Hindlimb muscle (tissue), 1 donor: ENCODE data around the gene GNAT2. TPM values are rescaled to one million over a fixed set of nuclear protein-coding genes. Genes with fewer than 3 reads are reported as not detected.
"Not testable (repeated sequence)": the region's sequence is repeated elsewhere in the genome, so short reads cannot be mapped to it uniquely, and the experiment has no call there.

ENCODE experiments used
- DNase-seq: peaks from one replicate; pipeline ENCODE4 v3.0.0-alpha.2; 2013
- polyA plus RNA-seq: library from polyadenylated mRNA; unstranded; fragments of 120-200 nt; gene quantifications from one replicate; pipeline ENCODE4 v1.2.1, GENCODE V29; 2013; ENCODE audit not compliant: insufficient read length

The GNAT2 gene
- polyA plus RNA-seq: not detected

- DNase-seq: peak; percentile 83
Measured at GRCh38 chr1:109619576-109620400, at the start of gene GNAT2, which contains the start of gene AMPD2. GNAT2 (minus strand) TSS chr1:109619616; CDS start chr1:109612870, 6,746 bp downstream. AMPD2 (plus strand) TSS chr1:109619837; CDS start chr1:109621176, 1,339 bp downstream.

GRCh38 chr1:109668123-109668775 is 48.8 kb upstream of the GNAT2 start:
- no peak for DNase-seq

DNA sequence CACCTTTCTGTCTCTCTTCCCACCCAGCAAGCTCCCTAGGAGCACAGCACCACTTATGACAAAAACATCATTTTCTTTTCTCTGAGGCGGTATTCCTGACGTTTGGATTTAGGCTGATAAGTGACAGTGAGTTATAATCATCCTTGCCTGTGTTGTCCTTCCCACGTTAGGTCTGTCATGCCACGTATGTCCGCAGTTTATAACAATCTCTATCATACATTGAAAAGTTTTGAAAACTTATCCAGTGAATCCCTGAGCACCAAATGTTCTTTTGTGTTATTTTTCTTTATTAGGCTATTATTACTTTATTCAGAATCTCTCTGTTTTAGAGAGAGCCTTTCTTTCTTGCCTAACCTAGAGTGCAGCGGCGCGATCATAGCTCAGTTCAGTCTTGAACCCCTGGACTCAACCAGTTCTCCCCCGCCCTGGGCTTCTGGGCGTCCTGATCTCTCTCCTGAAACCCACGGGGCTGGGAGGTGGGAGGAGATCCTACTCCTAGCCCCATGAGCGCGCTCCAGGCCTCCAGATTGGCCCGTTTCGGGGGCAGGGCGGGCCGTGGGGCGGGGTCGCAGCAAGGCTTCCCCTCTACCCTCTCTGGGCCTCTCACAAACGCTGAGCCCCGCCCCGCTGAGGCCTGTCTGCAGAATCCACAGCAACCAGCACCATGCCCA is 48.2 kb upstream of the GNAT2 start, which contains the start of gene GSTM2:
Gene GSTM2, plus strand, starts transcription at position 606 of the 671 bp plus-strand sequence. Its CDS starts 59 bp downstream, at position 665.
- peak; percentile 94 for DNase-seq

DNA sequence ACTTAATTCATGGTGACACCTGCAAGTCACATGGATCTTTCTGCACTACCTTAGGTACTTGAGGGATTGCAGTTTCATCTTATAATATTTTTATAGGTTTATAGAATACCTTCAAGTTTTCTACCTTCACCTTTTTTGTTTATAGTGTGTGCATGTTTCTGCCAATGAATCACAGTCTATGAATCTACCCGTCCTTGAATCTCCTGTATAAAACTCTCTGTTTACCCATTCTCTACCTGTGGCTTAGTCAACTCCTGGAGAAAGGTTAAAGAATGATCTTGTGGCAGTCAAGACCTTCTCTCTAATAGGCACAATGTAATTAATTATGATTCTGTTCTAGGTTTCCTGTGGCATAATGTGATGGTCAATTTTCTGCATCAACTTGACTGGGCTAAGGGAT is 45.3 kb upstream of the GNAT2 start:
- DNase-seq: no peak

DNA sequence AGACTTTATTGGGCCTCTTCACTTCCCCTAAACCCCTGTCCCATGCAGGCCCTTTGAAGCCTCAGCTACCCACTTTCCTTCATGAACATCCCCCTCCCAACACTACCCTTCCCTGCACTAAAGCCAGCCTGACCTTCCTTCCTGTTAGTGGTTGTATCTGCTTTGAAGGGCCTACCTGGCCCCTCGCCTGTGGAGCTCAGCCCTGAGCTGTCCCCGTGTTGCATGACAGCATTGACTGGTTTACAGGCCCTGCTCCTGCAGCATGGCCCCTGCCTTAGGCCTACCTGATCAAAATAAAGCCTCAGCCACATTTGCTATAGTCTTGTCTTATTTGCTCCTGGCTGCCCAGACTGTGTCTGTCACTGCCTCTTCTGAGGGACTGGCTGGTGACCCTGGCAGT is 42.0 kb upstream of the GNAT2 start:
- no peak for DNase-seq

DNA sequence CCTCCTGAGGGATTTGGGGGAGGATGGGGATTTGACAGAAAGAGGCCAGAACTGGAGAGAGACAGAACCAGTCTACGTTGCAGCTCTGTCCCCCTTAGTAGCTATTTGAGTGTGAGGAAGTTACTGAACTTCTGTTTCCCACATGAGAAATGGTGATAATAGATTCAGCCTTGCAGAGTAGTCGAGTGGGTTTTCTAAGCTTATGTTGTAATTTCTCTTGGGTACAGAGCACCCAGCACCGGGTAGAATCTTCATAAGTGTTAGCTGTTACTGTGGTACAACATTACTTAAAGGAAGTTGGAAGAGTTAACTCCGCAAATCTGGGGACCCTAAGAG is 41.2 kb upstream of the GNAT2 start:
- DNase-seq: not testable (repeated sequence)

DNA sequence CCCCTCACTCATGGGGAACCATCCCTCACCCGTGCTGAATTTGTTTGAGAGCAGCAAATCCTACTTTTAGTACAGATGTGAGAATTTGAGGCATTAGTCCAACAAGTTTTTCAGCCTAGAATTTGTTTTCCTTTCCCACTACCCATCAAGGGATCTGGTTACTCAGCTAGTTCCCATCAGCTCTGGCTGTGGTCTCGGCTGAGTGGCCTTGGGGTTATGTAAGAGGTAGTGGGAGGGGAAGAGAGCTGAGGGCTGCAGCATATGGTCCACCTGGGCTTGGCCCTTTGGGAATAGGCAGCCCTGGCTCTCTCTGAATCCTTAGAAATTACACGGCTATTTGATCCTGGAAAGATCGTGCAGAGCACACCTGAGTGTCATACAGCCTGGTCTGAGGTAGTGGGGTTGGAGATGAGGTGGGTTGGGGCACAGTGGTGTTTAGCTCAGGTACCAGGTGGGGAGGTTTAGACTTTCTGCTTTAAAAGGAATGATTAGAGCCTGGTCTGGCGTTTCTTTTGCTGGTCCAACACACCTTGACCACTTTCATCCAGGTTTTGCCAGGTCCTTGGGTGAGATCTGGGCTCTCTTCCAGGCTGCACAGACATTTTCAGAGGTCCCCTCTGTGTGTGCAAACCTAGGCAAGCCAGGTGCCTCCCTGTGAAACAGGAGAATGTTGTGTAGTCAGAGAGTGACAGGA is 40.7 kb upstream of the GNAT2 start:
- no peak for DNase-seq

- DNase-seq: no peak
Measured at GRCh38 chr1:109659145-109659544, 39.7 kb upstream of the GNAT2 start.

- no peak for DNase-seq
Measured at GRCh38 chr1:109658533-109659042, 39.2 kb upstream of the GNAT2 start.

- no peak for DNase-seq
Measured at GRCh38 chr1:109657970-109658369, 38.6 kb upstream of the GNAT2 start.

GRCh38 chr1:109657395-109657794 is 38.0 kb upstream of the GNAT2 start:
- DNase-seq: no peak

DNA sequence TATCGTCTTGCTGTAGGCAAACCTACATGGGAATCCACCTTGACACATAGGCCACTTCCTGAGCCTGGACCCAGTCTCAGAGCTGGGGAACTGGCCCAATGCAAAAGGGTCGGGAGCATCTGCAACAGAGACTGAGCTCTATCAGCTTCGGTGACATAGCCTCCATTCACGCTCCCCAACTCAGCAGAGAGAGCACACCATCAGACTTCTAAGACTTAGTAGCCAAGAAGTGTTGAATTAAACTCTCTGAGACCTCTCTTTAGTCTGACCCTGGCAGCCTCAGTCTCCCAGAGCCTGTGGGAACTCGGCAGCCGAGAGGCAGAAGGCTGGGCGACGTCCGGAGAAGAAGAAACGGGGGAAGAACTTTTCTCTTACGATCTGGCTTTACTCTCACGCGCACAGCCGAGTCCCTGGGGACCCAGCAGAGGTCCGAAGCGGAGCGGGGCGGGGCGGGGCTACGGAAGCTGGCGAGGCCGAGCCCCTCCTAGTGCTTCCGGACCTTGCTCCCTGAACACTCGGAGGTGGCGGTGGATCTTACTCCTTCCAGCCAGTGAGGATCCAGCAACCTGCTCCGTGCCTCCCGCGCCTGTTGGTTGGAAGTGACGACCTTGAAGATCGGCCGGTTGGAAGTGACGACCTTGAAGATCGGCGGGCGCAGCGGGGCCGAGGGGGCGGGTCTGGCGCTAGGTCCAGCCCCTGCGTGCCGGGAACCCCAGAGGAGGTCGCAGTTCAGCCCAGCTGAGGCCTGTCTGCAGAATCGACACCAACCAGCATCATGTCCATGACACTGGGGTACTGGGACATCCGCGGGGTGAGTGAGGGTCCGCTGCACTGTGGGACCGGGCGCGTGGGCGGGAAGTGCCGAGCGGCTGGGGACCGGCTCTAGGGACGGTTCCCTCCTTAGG is 36.5 kb upstream of the GNAT2 start, which contains the start of gene GSTM4:
Gene GSTM4, plus strand, starts transcription at position 485 of the 905 bp plus-strand sequence. Its CDS starts 291 bp downstream, at position 776.
- DNase-seq: peak; percentile 80

- no peak for DNase-seq
Measured at GRCh38 chr1:109654519-109654918, 35.1 kb upstream of the GNAT2 start.

- no peak for DNase-seq
Measured at GRCh38 chr1:109653306-109653705, 33.9 kb upstream of the GNAT2 start.

GRCh38 chr1:109652402-109652801 is 33.0 kb upstream of the GNAT2 start:
- no peak for DNase-seq

DNA sequence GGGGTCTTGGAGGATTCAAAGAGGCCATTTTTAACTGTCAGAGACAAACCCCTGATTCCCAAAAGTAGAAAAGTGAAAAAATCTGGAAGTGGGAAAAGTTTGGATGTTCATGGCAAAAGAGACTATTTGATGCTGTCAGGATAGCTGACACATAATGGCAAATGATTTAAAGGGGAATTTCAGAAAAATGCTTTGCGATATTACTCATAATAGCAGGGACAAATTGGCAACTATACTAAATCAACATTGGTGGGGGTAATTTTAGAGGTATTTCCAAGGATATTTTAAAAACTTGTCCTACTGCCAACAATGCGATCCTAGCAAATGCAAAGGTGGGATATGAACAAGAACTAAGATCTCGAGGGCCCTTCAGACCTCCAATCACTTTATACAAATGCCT is 31.2 kb upstream of the GNAT2 start:
- no peak for DNase-seq

DNA sequence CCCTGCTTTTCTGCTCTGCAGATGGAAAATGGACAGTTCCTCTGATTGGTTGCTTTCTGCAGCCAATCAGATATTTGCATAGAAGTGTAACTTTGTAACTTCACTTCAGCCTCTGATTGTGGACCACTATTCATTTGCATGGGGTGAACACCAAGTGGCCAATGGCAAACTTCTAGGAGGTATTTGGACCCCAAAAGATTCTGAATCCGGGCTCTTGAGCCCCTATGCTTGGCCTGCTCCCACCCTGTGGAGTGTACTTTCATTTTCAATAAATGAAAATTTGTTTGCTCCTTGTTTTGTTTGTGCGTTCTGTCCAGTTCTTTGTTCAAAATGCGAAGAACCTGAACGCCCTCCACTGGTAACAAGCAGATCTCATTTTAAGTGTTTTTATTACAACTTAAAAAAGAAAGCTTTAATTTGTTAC is 30.1 kb upstream of the GNAT2 start:
- DNase-seq: peak; percentile 61

DNA sequence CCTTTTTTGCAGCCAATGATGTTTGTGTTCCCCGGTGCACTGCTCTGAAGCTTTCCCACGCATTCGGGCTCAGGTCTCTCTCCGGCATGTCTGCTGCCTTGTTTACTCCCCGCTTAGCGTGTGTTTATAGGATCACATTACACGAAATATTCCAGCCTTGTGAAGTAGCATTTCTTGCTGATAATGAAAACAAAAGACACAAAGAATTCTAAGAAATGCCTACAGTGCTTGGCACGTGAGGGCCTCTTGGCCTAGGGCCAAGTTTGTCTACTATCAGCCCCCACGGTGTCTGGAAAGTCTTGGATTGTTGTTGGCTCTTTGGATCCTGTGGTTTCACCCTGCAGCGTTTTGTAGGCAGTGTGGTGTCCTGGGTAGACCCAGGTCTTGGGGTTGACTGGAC is 25.3 kb upstream of the GNAT2 start:
- no peak for DNase-seq

- peak; percentile 67 for DNase-seq
Measured at GRCh38 chr1:109643385-109644230, 24.2 kb upstream of the GNAT2 start.

GRCh38 chr1:109642626-109643025 is 23.2 kb upstream of the GNAT2 start:
- no peak for DNase-seq
